A673 (cell line): ENCODE data around the gene KERA.

Experiments
- CTCF ChIP-seq: fragments of 300-800, 200-600 bp; sonication (generic); conservative IDR thresholded peaks from 2 replicates; pipeline ENCODE4 v1.5.1; 2017; ENCODE audit warnings: low read depth, mild to moderate bottlenecking, antibody characterized with exemption, low read length, moderate library complexity, mixed read lengths
- EZH2 ChIP-seq: fragments of 200-600 bp; sonication (generic); IDR thresholded peaks from 2 replicates; pipeline ENCODE4 v1.6.1; 2017; ENCODE audit warnings: borderline replicate concordance, low read depth, mild to moderate bottlenecking, mixed read lengths, antibody characterized with exemption, low read length; ENCODE audit not compliant: poor library complexity, severe bottlenecking

- TF ChIP-seq CTCF (no peak), EZH2 (no peak)
Observed at GRCh38 chr12:91098461-91098860, 40.6 kb upstream of the KERA start.
